ENCODE results near the gene FMNL2. TPM values are rescaled to one million over a fixed set of nuclear protein-coding genes. Genes with fewer than 3 reads are reported as not detected.
"Not testable (repeated sequence)": the region's sequence is repeated elsewhere in the genome, so short reads cannot be mapped to it uniquely, and the experiment has no call there.

The FMNL2 gene
- total RNA-seq, 1 donor from 2014 or later, result 1.5 TPM

GRCh38 chr2:152372438-152372984 lies 37.5 kb downstream of the FMNL2 start:
- intact Hi-C loops (cut with micrococcal nuclease), result no loop called here

GRCh38 chr2:152375174-152375573 lies 40.2 kb downstream of the FMNL2 start:
- intact Hi-C loops (cut with micrococcal nuclease), result no loop called here

DNA sequence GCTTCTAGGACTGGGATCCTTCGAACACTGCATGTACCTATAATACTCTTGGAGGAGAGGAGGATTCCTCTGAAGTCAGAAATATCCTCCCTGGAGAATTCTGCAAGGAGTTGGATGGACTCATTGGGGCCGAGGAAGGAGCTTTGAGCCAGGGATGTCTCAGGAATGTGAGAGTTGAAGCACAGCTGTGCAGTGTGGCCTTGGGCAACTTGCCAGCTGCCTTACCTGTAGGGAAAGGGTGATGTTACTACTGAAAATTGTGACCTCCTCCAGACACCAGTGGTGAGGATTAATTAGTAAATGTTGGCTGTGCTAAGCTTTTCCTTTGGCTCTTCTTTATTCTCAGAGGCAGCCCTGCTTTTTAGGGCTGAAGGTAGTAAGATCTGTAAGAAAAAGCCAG lies 41.4 kb downstream of the FMNL2 start:
- intact Hi-C loops (cut with micrococcal nuclease), result no loop called here

GRCh38 chr2:152376968-152377367 lies 42.0 kb downstream of the FMNL2 start:
- intact Hi-C loops (cut with micrococcal nuclease), result no loop called here

DNA sequence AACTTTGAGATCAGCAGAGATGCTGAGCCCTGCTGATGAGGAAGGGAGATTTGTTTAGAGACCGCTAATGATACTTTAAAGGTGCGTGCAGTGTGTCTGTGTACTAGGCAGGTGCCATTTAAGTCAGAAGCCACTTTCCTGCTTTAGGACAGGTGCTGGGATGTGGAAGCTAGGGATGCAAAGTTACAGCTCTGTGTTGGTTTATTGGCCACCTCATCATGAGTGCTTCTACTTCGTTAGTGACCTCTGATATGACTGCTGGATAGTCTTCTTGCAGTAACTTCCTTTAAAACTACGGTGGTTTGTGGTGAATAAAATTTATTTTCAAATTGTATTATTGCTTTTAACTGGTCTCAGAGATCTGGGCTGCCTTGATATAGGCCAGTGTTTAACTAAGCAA lies 44.1 kb downstream of the FMNL2 start:
- intact Hi-C loops (cut with micrococcal nuclease), result no loop called here

DNA sequence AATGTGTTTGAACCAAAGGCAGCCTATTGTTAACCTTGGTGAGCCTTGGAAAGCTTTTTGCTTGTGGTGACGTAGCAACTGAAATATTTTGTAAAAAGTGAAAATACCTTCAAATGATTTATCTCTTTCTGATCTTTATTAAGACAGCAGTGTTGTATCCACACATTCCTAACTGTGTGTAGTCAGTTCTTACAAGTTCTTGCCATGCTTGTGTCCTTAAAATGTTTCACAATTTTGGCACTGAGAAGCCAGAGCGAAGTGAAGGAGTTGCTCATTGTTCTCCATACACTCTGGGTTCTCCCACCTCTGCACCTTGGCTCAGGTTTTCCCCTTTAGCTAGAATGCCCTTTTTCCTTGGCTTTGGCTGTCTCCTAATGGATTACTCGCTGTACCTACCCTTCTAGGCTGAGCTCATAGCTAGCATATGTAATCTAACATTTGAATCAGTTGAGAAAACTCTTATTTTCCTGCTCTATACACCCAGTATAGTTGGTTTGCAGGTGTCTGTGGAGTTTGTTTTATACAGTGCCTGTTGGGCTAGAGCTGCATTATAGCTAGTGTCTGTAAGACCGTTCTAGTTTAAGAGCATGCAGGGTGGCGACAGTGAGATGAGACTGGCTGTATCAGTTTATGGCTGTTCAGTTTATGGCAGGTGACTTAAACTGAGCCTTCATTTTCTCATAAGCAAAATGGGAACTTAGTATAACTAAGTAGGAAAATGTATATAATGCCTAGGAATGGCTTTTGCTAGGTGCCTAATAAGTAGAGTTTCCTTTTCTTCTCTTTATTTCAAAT lies 45.5 kb downstream of the FMNL2 start:
- intact Hi-C loops (cut with micrococcal nuclease), result no loop called here

DNA sequence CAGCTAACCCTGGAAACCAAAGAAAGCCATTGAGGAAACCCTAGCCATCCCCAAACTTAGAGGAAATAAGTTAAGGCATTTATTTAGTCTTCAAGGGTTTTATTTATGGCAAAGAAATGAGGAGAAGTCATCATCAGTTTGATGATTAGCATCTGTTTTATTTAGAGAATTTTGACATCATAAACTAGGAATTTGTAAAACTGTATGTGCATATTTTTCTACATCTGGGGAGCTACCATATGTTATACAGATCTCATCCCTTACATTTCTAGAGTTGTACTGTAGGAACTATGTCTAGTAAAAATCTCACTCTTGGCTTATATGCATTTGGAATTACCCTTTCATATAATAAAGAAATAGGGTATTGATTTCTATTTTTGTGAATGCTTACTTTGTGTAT lies 48.7 kb downstream of the FMNL2 start:
- intact Hi-C loops (cut with micrococcal nuclease), result no loop called here

DNA sequence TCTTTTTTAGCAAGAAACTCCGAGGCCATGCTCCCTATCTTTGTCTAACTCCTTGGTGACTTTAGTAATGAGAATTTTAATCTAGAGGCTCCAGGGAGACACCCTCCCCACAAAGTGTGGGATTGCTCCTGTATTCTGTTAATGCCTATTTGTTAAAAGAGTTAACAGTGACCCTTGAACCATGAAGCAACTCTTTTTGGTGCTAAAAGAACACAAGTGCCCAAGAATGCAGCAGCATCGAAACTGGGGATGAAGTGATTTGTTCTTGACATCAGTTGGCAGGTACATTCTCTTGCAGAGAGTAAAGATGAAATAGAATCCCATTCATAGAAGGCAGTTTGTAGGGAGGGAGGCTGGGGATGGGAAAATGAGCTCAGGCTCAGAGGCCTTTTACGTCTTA lies 50.0 kb downstream of the FMNL2 start:
- intact Hi-C loops (cut with micrococcal nuclease), result no loop called here

GRCh38 chr2:152385650-152386049 lies 50.7 kb downstream of the FMNL2 start:
- intact Hi-C loops (cut with micrococcal nuclease), result no loop called here

GRCh38 chr2:152386266-152386665 lies 51.3 kb downstream of the FMNL2 start:
- intact Hi-C loops (cut with micrococcal nuclease), result no loop called here

DNA sequence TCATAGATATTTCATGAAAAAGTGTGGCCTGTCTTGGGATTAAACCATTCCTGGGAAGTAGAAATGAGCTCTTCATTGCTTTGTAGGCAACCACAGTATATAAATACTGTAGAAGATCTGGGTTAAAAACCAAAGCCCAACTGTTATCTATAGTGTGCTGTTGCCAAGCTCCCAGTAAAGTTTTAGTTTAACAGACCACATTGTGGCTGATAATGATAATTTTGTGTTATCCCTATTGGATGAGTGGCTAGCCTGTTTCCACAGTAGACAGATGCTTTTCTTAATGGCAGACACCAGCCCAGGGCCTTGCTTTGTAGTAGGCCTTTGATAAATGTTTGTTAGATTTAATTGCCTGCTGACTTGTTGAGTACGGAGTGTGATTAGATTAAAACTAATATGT lies 52.1 kb downstream of the FMNL2 start:
- intact Hi-C loops (cut with micrococcal nuclease), result no loop called here

DNA sequence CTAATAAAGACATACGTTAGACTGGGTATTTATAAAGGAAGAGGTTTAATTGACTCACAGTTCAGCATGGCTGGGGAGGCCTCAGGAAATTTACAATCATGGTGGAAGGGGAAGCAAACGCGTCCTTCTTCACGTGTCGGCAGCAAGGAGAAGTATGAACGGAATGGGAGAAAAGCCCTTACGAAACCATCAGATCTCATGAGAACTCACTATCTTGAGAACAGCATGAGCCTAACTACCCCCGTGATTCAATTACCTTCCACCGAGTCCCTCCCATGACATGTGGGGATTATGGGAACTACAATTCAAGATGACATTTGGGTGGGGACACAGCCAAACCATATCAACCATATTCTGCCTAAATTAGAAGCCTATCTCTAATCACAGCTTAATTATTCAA lies 53.3 kb downstream of the FMNL2 start:
- intact Hi-C loops (cut with micrococcal nuclease), result not testable (repeated sequence)

- intact Hi-C loops (cut with micrococcal nuclease), result no loop called here
These were observed 54.5 kb downstream of the FMNL2 start for GRCh38 chr2:152389483-152389882.

- intact Hi-C loops (cut with micrococcal nuclease), result no loop called here
These were observed 55.9 kb downstream of the FMNL2 start for GRCh38 chr2:152390837-152391236.

GRCh38 chr2:152391318-152391717 lies 56.3 kb downstream of the FMNL2 start:
- intact Hi-C loops (cut with micrococcal nuclease), result no loop called here

DNA sequence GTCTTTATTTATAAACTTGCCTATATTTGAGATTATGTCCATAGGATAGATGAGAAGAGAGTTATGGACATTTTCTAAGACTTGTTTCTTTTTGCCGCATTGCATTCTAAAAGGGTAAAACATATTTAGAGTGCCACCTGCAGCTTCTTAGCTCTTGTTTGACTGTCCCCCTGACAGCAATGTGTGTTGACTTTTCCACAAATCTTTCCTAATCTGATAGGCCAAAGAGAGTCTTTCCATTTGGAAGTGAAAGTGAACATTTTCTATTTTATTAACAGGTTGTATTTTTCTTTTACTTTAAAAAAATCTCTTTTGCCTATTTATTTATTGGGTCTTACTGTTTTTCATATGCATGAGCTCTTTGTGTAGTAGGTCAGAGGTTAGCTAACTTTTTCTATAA lies 58.4 kb downstream of the FMNL2 start:
- intact Hi-C loops (cut with micrococcal nuclease), result no loop called here

GRCh38 chr2:152394326-152394725 lies 59.4 kb downstream of the FMNL2 start:
- intact Hi-C loops (cut with micrococcal nuclease), result no loop called here

DNA sequence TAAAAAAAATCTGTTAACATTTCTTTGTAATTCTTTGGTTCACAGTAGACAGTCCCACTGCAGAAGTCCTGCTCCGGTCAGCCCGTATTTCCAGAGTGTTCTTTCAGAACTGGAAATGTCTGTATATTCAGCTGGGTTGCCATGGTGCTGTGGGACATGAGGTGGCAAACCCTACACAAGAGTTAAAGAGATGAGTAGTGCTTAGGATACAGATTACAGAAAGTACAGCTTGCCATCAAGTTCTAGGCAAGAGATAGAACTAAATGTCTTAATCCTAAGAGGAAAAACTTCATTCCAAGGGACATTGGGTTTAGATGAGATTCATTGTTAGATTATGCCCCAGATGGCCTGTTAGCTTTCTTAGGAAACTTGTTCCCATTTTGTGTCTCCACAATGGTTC lies 60.1 kb downstream of the FMNL2 start:
- intact Hi-C loops (cut with micrococcal nuclease), result no loop called here

GRCh38 chr2:152395572-152395971 lies 60.6 kb downstream of the FMNL2 start:
- intact Hi-C loops (cut with micrococcal nuclease), result no loop called here

- intact Hi-C loops (cut with micrococcal nuclease), result no loop called here
These were observed 61.1 kb downstream of the FMNL2 start for GRCh38 chr2:152396051-152396511.

DNA sequence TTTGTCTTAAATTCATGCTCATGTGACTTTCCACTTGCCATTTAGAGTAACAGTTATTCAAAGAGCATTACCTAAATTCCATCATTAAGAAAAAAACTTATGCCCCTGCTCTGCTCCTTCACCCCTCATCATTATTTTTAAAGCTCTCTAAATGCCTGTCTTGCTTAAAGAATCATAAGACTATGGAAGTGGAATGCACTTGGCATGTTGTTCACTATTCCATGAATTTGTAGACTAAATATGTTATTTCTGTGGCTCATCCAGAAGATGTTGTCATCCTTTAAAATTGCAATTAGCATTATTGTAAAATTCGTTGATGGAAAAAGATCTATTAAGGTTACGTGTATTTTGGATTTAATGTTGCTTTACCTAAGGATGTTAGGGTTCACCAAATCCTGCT lies 61.8 kb downstream of the FMNL2 start:
- intact Hi-C loops (cut with micrococcal nuclease), result no loop called here

DNA sequence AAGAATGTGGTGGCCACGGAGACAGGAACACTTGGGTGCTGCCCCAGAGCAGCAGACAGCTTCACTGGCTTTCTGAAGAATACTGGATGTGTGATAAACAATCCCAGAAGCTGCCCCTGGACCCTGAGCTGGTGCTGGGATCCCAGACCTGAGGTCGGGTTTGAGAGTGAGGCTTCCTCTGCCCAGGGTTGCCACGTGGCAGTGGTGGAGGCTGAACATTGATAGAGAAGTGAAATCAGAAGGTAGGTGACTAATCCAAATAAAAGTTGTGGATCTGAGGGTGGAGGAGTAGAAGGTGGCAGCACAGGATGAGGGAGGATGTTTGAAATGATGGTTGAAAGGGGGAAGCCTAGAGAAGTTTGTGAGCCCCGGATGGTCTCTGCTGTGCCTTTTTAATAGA lies 64.0 kb downstream of the FMNL2 start:
- intact Hi-C loops (cut with micrococcal nuclease), result no loop called here

- intact Hi-C loops (cut with micrococcal nuclease), result loop anchor here (10.0 kb wide), 1 partner anchor 224 kb away; no protein-coding TSS in a partner anchor
These were observed 65.7 kb downstream of the FMNL2 start for GRCh38 chr2:152400607-152401214.

All from T-helper 2 cell treated with Interferon-gamma antibody and Interleukin-4, amounts not matched to agents 100 ng/mL and 5 ng/mL, for 36 hours (primary cell).